Astrocyte (in vitro differentiated cells and primary cell): ENCODE measurements around the gene NR2C2.

Experiments used
- CTCF ChIP-seq: IDR thresholded peaks from 2 replicates; pipeline ENCODE4 v1.5.1; 2011; ENCODE audit warnings: low read depth, mild to moderate bottlenecking, inconsistent platforms, low read length, moderate library complexity; ENCODE audit not compliant: insufficient read depth
- EZH2 ChIP-seq: IDR thresholded peaks from 2 replicates; pipeline ENCODE4 v1.6.1; 2012; ENCODE audit warnings: mild to moderate bottlenecking, low read length, inconsistent platforms; ENCODE audit not compliant: insufficient read depth

- no peak for TF ChIP-seq CTCF
- no peak for TF ChIP-seq EZH2
Observed at GRCh38 chr3:15081960-15082664, 134.7 kb downstream of the NR2C2 start.
